H1 (cell line): ENCODE measurements around the gene UBXN1. TPM values are rescaled to one million over a fixed set of nuclear protein-coding genes. Genes with fewer than 3 reads are reported as not detected.

Experiments used
- CTCF ChIA-PET: fragments of 300-600 bp; sonication (Branson Sonifier 250); formaldehyde crosslinking; loops from one replicate; lab custom pipeline; 2021; ENCODE audit not compliant: partially characterized antibody; lab: Charles Lee
- POLR2A ChIA-PET: fragments of 300-600 bp; sonication (Branson Sonifier 250); formaldehyde crosslinking; loops from one replicate; lab custom pipeline; 2021; ENCODE audit warnings: inconsistent platforms; ENCODE audit not compliant: partially characterized antibody; lab: Charles Lee
- DNase-seq, 2 experiments: peaks; one replicate each; pipeline versions ENCODE4 v3.0.0 to v3.0.0-alpha.2; 2010 to 2022; ENCODE audit warnings: low spot score in 2 of 2, low read depth in 1 of 2, mixed read lengths in 1 of 2
- FAIRE-seq: peaks from 2 replicates; lab custom pipeline; 2011; peaks lifted over from hg19 to GRCh38; lab: Jason Lieb, UNC
- H2AFZ ChIP-seq: 2 replicates; pipeline ENCODE4 v1.8.1; 2012; ENCODE audit warnings: low read length, inconsistent platforms
- H2AK5ac ChIP-seq: 2 replicates; pipeline ENCODE4 v1.6.1; 2013; ENCODE audit warnings: low read depth, low read length
- H2BK120ac ChIP-seq: replicated peaks from 2 replicates; pipeline ENCODE3; 2013; ENCODE audit warnings: low read depth, low read length, inconsistent platforms
- H2BK12ac ChIP-seq: 2 replicates; pipeline ENCODE4 v1.6.1; 2013; ENCODE audit warnings: low read depth, low read length
- H2BK15ac ChIP-seq: 2 replicates; pipeline ENCODE4 v1.6.1; 2013; ENCODE audit warnings: low read length
- H2BK20ac ChIP-seq: 2 replicates; pipeline ENCODE4 v1.6.1; 2013; ENCODE audit warnings: low read length
- H2BK5ac ChIP-seq: 2 replicates; pipeline ENCODE4 v1.6.1; 2013; ENCODE audit warnings: low read depth, low read length
- H3K14ac ChIP-seq: 2 replicates; pipeline ENCODE4 v1.6.1; 2013; ENCODE audit warnings: inconsistent platforms; ENCODE audit not compliant: insufficient read length
- H3K18ac ChIP-seq: 2 replicates; pipeline ENCODE4 v1.6.1; 2013; ENCODE audit warnings: low read length; ENCODE audit errors: extremely low read depth
- H3K23ac ChIP-seq: 2 replicates; pipeline ENCODE4 v1.6.1; 2013; ENCODE audit warnings: inconsistent platforms; ENCODE audit not compliant: insufficient read length
- H3K23me2 ChIP-seq: 2 replicates; pipeline ENCODE4 v1.6.1; 2013; ENCODE audit warnings: low read depth, low read length
- H3K27ac ChIP-seq: 2 replicates; pipeline ENCODE4 v1.6.1; 2011; ENCODE audit warnings: low read depth, low read length, inconsistent platforms
- H3K27me3 ChIP-seq, 4 experiments: replicated peaks in 1 of 4; 1 replicate in 1 of 4; 2 replicates in 3 of 4; pipeline versions ENCODE4 v1.6.1 to v1.8.1; 2011 to 2013; ENCODE audit warnings: low read length in 3 of 4, mild to moderate bottlenecking in 3 of 4, inconsistent platforms in 2 of 4, mixed read lengths in 2 of 4, moderate library complexity in 1 of 4; ENCODE audit not compliant: control insufficient read depth in 3 of 4, insufficient read depth in 3 of 4; ENCODE audit errors: extremely low read depth in 1 of 4
- H3K36me3 ChIP-seq, 4 experiments: 2 replicates each; pipeline versions ENCODE4 v1.6.1 to v1.8.1; 2011 to 2013; ENCODE audit warnings: mild to moderate bottlenecking in 4 of 4, low read length in 3 of 4, moderate library complexity in 2 of 4, control low read depth in 1 of 4, inconsistent platforms in 1 of 4; ENCODE audit not compliant: insufficient read depth in 4 of 4, control insufficient read depth in 2 of 4
- H3K4ac ChIP-seq: replicated peaks from 2 replicates; pipeline ENCODE3; 2013; ENCODE audit warnings: low read length, low read depth, mixed read lengths, inconsistent platforms; ENCODE audit not compliant: insufficient read length
- H3K4me1 ChIP-seq, 4 experiments: replicated peaks in 1 of 4; 1 replicate in 1 of 4; 2 replicates in 3 of 4; pipeline versions ENCODE4 v1.6.1 to v1.8.1; 2011 to 2013; ENCODE audit warnings: low read length in 3 of 4, inconsistent platforms in 2 of 4, mixed read lengths in 1 of 4; ENCODE audit not compliant: insufficient read depth in 4 of 4, control insufficient read depth in 3 of 4
- H3K4me2 ChIP-seq, 2 experiments: 2 replicates each; pipeline versions ENCODE4 v1.6.1 to v1.8.1; 2011 to 2013; ENCODE audit warnings: low read depth in 2 of 2, low read length in 2 of 2, control low read depth in 1 of 2, inconsistent platforms in 1 of 2, mild to moderate bottlenecking in 1 of 2; ENCODE audit not compliant: insufficient read depth in 1 of 2
- H3K4me3 ChIP-seq, 4 experiments: fragments of 200-600, 300-600 bp in 1 of 4; sonication (generic), shearing (Covaris generic), sonication (Bioruptor Twin) in 1 of 4; 2 replicates each; pipeline versions ENCODE4 v1.5.1 to v1.8.1; 2011 to 2016; ENCODE audit warnings: low read length in 4 of 4, low read depth in 3 of 4, control low read depth in 2 of 4, inconsistent platforms in 2 of 4, mild to moderate bottlenecking in 2 of 4, mixed read lengths in 1 of 4, moderate library complexity in 1 of 4; ENCODE audit not compliant: insufficient read depth in 2 of 4; ENCODE audit errors: extremely low read depth in 1 of 4
- H3K56ac ChIP-seq: replicated peaks from 2 replicates; pipeline ENCODE3; 2013; ENCODE audit warnings: low read depth, mild to moderate bottlenecking, mixed read lengths, low read length, inconsistent platforms; ENCODE audit not compliant: insufficient read length
- H3K79me1 ChIP-seq: 2 replicates; pipeline ENCODE4 v1.6.1; 2013; ENCODE audit warnings: low read depth, low read length, control low read depth
- H3K79me2 ChIP-seq, 2 experiments: 2 replicates each; pipeline versions ENCODE4 v1.6.1 to v1.8.1; 2012 to 2013; ENCODE audit warnings: low read length in 2 of 2, mild to moderate bottlenecking in 2 of 2, inconsistent platforms in 1 of 2; ENCODE audit not compliant: insufficient read depth in 2 of 2, control insufficient read depth in 1 of 2
- H3K9ac ChIP-seq, 4 experiments: replicated peaks in 1 of 4; 1 replicate in 1 of 4; 2 replicates in 3 of 4; pipeline versions ENCODE4 v1.6.1 to v1.8.1; 2011 to 2013; ENCODE audit warnings: low read depth in 3 of 4, low read length in 3 of 4, control low read depth in 2 of 4, mild to moderate bottlenecking in 2 of 4, moderate library complexity in 2 of 4, inconsistent platforms in 1 of 4; ENCODE audit errors: extremely low read depth in 1 of 4
- H3K9me3 ChIP-seq, 2 experiments: 2 replicates each; pipeline versions ENCODE4 v1.6.1 to v1.8.1; 2012 to 2013; ENCODE audit warnings: mild to moderate bottlenecking in 2 of 2, moderate library complexity in 2 of 2, control low read depth in 1 of 2, inconsistent platforms in 1 of 2, low read depth in 1 of 2, low read length in 1 of 2, mixed read lengths in 1 of 2; ENCODE audit not compliant: insufficient read depth in 2 of 2
- H4K20me1 ChIP-seq, 2 experiments: replicated peaks in 1 of 2; 2 replicates each; pipeline versions ENCODE3 to v1.8.1; 2011 to 2013; ENCODE audit warnings: inconsistent platforms in 2 of 2, low read length in 2 of 2, mild to moderate bottlenecking in 1 of 2; ENCODE audit not compliant: insufficient read depth in 2 of 2, control insufficient read depth in 1 of 2
- H4K5ac ChIP-seq: 2 replicates; pipeline ENCODE4 v1.6.1; 2013; ENCODE audit warnings: low read length, low read depth, mixed read lengths, inconsistent platforms; ENCODE audit not compliant: insufficient read length
- H4K8ac ChIP-seq: 2 replicates; pipeline ENCODE4 v1.8.0; 2013; ENCODE audit warnings: mild to moderate bottlenecking, moderate library complexity, low read length, inconsistent platforms; ENCODE audit not compliant: insufficient read depth; ENCODE audit errors: extremely low read depth
- H4K91ac ChIP-seq: replicated peaks from 2 replicates; pipeline ENCODE3; 2013; ENCODE audit warnings: low read length, mixed read lengths, inconsistent platforms; ENCODE audit not compliant: insufficient read length
- CREB1 ChIP-seq: IDR thresholded peaks from 2 replicates; pipeline ENCODE4 v1.6.1; 2012; ENCODE audit warnings: inconsistent platforms
- CTBP2 ChIP-seq: IDR thresholded peaks from 2 replicates; pipeline ENCODE4 v1.7.0; 2011; ENCODE audit warnings: borderline replicate concordance, mild to moderate bottlenecking, moderate library complexity, mixed read lengths, low read length; ENCODE audit not compliant: insufficient read depth, insufficient read length
- EP300 ChIP-seq, 2 experiments: IDR thresholded peaks; 1 replicate in 1 of 2; 2 replicates in 1 of 2; pipeline ENCODE4 v1.6.1; 2011 to 2012; ENCODE audit warnings: low read depth in 2 of 2, low read length in 2 of 2, mild to moderate bottlenecking in 2 of 2, borderline replicate concordance in 1 of 2, inconsistent platforms in 1 of 2, moderate library complexity in 1 of 2
- KDM4A ChIP-seq: IDR thresholded peaks from one replicate; pipeline ENCODE4 v1.7.1; 2012; ENCODE audit warnings: low read depth, mild to moderate bottlenecking, moderate library complexity, low read length, inconsistent platforms; ENCODE audit not compliant: severe bottlenecking
- KDM5A ChIP-seq: fragments of 200-600 bp; IDR thresholded peaks from 2 replicates; pipeline ENCODE4 v1.7.1; 2012; ENCODE audit warnings: mild to moderate bottlenecking, low read length, inconsistent platforms, mixed read lengths
- POLR2A ChIP-seq, 2 experiments: IDR thresholded peaks; 1 replicate in 1 of 2; 2 replicates in 1 of 2; pipeline ENCODE4 v1.6.1; 2011; ENCODE audit warnings: low read depth in 2 of 2, low read length in 2 of 2, mild to moderate bottlenecking in 2 of 2; ENCODE audit errors: control extremely low read depth in 1 of 2
- RAD21 ChIP-seq, 2 experiments: IDR thresholded peaks in 1 of 2; conservative IDR thresholded peaks in 1 of 2; 2 replicates each; pipeline ENCODE4 v1.6.1; 2011; ENCODE audit warnings: low read depth in 2 of 2, low read length in 2 of 2, improper control_type of control experiment in 1 of 2, inconsistent platforms in 1 of 2, mild to moderate bottlenecking in 1 of 2, moderate library complexity in 1 of 2
- RBBP5 ChIP-seq: IDR thresholded peaks from 2 replicates; pipeline ENCODE4 v1.7.1; 2012; ENCODE audit warnings: low read depth, mild to moderate bottlenecking, inconsistent platforms, low read length, moderate library complexity, borderline replicate concordance
- SIX5 ChIP-seq: IDR thresholded peaks from 2 replicates; pipeline ENCODE4 v1.6.1; 2011; ENCODE audit warnings: mild to moderate bottlenecking, low read depth, low read length
- SP1 ChIP-seq: IDR thresholded peaks from 2 replicates; pipeline ENCODE4 v1.6.1; 2011; ENCODE audit warnings: low read depth, low read length
- TBP ChIP-seq: IDR thresholded peaks from 2 replicates; pipeline ENCODE4 v1.6.1; 2011; ENCODE audit warnings: low read depth, low read length, improper control_type of control experiment
- WGBS, 2 experiments: shearing (Covaris generic) in 1 of 2; methylation state at CpG; one replicate each; pipeline versions ENCODE4 v1.1.6 to v1.1.7; 2013 to 2015; ENCODE audit warnings: low lambda C conversion rate in 2 of 2, mixed read lengths in 2 of 2, inconsistent platforms in 1 of 2, low coverage in 1 of 2, missing lambda C conversion rate in 1 of 2; ENCODE audit not compliant: insufficient replicate concordance in 2 of 2, insufficient coverage in 1 of 2, insufficient read length in 1 of 2; ENCODE audit errors: extremely low coverage in 1 of 2, missing lambda C conversion rate in 1 of 2; 5-methylcytosine and 5-hydroxymethylcytosine counted together
- polyA plus RNA-seq, 7 experiments: library from polyadenylated mRNA; depleted of rRNA in 3 of 7; stranded (reverse) in 5 of 7; unstranded in 2 of 7; fragments of >200 nt in 5 of 7; fragments of 200-250 nt in 2 of 7; gene quantifications; 1 replicate in 5 of 7; 2 replicates in 1 of 7; 4 replicates in 1 of 7; pipeline versions ENCODE4 v1.2.1 to v1.2.3, GENCODE V29; 2011 to 2013; ENCODE audit warnings: missing spikeins in 2 of 7, mixed read lengths in 2 of 7
- total RNA-seq: library from RNA; stranded (reverse); fragmentation: NEBNext Ultra II Directional; extraction: Animal tissue kit (Norgen Biotek cat#: 25700); gene quantifications from 2 replicates; pipeline ENCODE4 v1.2.1, GENCODE V29; 2021

Gene UBXN1
- total and polyA plus RNA-seq, 2 of the 8 experiments (the other 6 are each of a cell fraction or from before 2014, with no cell fraction given), result 78.6 to 114 TPM

- Histone ChIP-seq H3K79me2 (peaks cover 7 to 47% of the 10 kb centered on the region in 2 experiments), H3K4me1 (no peaks in the 10 kb centered on the region; a peak in 2 of 7 replicates), H3K79me1 (peaks cover 8% of the 10 kb centered on the region), H3K18ac (peak within 1 kb of the TSS; percentile 34), H2BK20ac (no peak within 1 kb of the TSS), H2BK12ac (0 out of 2 replicates have a peak within 1 kb of the TSS, but pooled peaks have one; percentile 2), H3K23ac (no peak within 1 kb of the TSS), H4K91ac (peak within 1 kb of the TSS; percentile 89), H2BK15ac (no peak within 1 kb of the TSS), H3K4me2 (peak within 1 kb of the TSS; percentile 78 to 81), H3K9ac (peak within 1 kb of the TSS; percentile 76 to 97 (median 94)), H4K8ac (peak within 1 kb of the TSS; percentile 98), H2BK5ac (peak within 1 kb of the TSS; percentile 79), H2AK5ac (no peak within 1 kb of the TSS), H4K20me1 (peaks cover 3 to 18% of the 10 kb centered on the region in 2 experiments), H3K4me3 (peak within 1 kb of the TSS; percentile 71 to 99 (median 90)), H3K4ac (peak within 1 kb of the TSS; percentile 92), H2AFZ (no peak within 1 kb of the TSS), H4K5ac (peak within 1 kb of the TSS; percentile 87), H2BK120ac (no peak within 1 kb of the TSS), H3K36me3 (peaks cover 0 to 28% (median 7%) of the 10 kb centered on the region in 4 experiments; a peak in 6 of 8 replicates), H3K56ac (peak within 1 kb of the TSS; percentile 96), H3K27me3 (no peaks in the 10 kb centered on the region), H3K14ac (no peak within 1 kb of the TSS), H3K23me2 (peaks cover 5% of the 10 kb centered on the region; the same call in 1 of the 2 replicates), H3K27ac (peak within 1 kb of the TSS; percentile 90), H3K9me3 (no peaks in the 10 kb centered on the region)
- DNase-seq (peak; percentile 87 to 96), FAIRE-seq (no peak)
- ChIA-PET POLR2A (interaction anchor here (0.5 to 50.4 kb wide), 20 partner anchors 9 to 209 kb away, joined by 3 to 2041 read pairs (median 6); partner anchors contain the start of genes B3GAT3, BSCL2, C11orf98 and CSKMT), CTCF (interaction anchor here (0.6 to 1.4 kb wide), 8 partner anchors 8 to 1290 kb away, joined by 3 to 12 read pairs (median 3); partner anchors contain the start of genes C11orf98 and CSKMT)
- 2% methylated on average over 59 of the region's 73 CpGs; no CpG with 5 or more reads in 1 of the 2 experiments for WGBS, 2 experiments
- TF ChIP-seq TBP (peak; percentile 89), CREB1 (peak; percentile 86), SP1 (peak; percentile 84; the same call in 1 of the 2 replicates), KDM4A (peak; percentile 62), RBBP5 (no peak), POLR2A (IDR thresholded peaks at IDR 0.05; ENCODE audit: control extremely low read depth in 1 of 2, low read depth in 2 of 2, low read length in 2 of 2) (peak; percentile 82 to 99), EP300 (IDR thresholded peaks at IDR 0.05; ENCODE audit: borderline replicate concordance in 1 of 2, low read depth in 2 of 2, low read length in 2 of 2) (no peak), RAD21 (IDR thresholded peaks at IDR 0.05 in 1 of 2, conservative IDR thresholded peaks at IDR 0.05 in 1 of 2; ENCODE audit: low read depth in 2 of 2, low read length in 2 of 2) (no peak), KDM5A (peak; percentile 75), SIX5 (no peak), CTBP2 (no peak)
Measured at GRCh38 chr11:62645946-62646824, 32.7 kb downstream of the UBXN1 start, which contains the start of gene GANAB. GANAB (minus strand) TSS chr11:62646613; CDS start chr11:62646599, 14 bp downstream.
